SJSA1 (cell line): Measurements from ENCODE around the gene DEAF1. TPM values are rescaled to one million over a fixed set of nuclear protein-coding genes. Genes with fewer than 3 reads are reported as not detected.

Source experiments
- DNase-seq, 2 experiments: peaks; one replicate each; pipeline ENCODE4 v3.0.0-alpha.2; 2015 to 2020; ENCODE audit warnings: low spot score in 2 of 2, low read depth in 1 of 2
- H3K27ac ChIP-seq: fragments of 250-450 bp; sonication (Bioruptor Pico); 2 replicates; pipeline ENCODE4 v1.5.1; 2020; ENCODE audit warnings: mild to moderate bottlenecking, moderate library complexity
- H3K27me3 ChIP-seq: fragments of 250-450 bp; sonication (Bioruptor Pico); replicated peaks from 2 replicates; pipeline ENCODE4 v1.5.1; 2020; ENCODE audit warnings: mild to moderate bottlenecking, moderate library complexity
- H3K36me3 ChIP-seq: fragments of 250-450 bp; sonication (Bioruptor Pico); 2 replicates; pipeline ENCODE4 v1.5.1; 2020; ENCODE audit warnings: mild to moderate bottlenecking
- H3K4me1 ChIP-seq: fragments of 250-450 bp; sonication (Bioruptor Pico); replicated peaks from 2 replicates; pipeline ENCODE4 v1.6.1; 2021; ENCODE audit warnings: mild to moderate bottlenecking
- H3K4me3 ChIP-seq: fragments of 250-450 bp; sonication (Bioruptor Pico); 2 replicates; pipeline ENCODE4 v1.5.1; 2020; ENCODE audit warnings: mild to moderate bottlenecking
- H3K9me3 ChIP-seq: fragments of 250-450 bp; sonication (Bioruptor Pico); replicated peaks from 2 replicates; pipeline ENCODE4 v1.5.1; 2020; ENCODE audit warnings: mild to moderate bottlenecking
- total RNA-seq: library from RNA; depleted of rRNA; stranded (reverse); fragments of >200 nt; shearing (Covaris generic); gene quantifications from 2 replicates; pipeline ENCODE4 v1.2.3, GENCODE V29; 2014

The DEAF1 gene
- total RNA-seq, 1 experiment from 2014 or later, result 8.0 TPM

DNA sequence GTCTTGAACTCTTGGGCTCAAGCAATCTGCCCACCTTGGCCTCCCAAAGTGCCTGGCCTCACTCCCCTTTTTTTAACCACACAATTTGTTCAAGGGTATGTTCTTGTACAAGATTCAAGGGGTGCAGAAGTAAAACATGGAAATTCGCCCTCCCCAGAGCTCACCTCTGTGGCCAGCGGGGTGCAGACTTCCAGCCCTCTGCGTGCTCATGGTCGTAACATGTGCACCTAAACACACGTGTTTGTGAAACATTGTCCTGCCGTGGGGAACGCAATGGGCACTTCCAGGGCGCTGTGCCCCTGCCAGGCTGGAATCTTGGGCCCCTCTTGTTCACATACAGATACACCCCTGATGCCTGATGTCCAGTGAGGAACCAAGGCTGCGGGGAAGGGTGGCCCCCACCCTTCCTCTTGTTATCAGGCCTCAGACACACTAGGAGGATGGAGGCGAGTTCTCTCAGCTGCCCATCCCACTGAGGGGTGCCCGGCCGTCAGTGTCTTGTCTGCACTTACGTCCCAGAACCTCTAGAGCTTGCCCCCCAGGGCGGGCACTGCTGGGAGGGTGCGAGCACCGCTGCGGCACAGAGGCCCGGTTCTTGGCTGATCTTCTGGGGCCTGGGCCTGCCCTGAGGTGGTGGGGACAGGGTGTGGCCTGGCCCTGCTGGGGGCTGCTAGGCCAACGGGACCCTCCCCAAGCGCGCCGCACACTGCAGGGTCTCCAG is 6.9 kb upstream of the DEAF1 start:
- H3K27ac ChIP-seq, result no peak overlapping the region
- no peaks in the 10 kb centered on the region for H3K9me3 ChIP-seq
- no peak for DNase-seq
- H3K4me3 ChIP-seq, result no peak overlapping the region
- H3K36me3 ChIP-seq, result no peaks in the 10 kb centered on the region
- H3K27me3 ChIP-seq, result no peaks in the 10 kb centered on the region
- peaks cover 4% of the 10 kb centered on the region; the same call in 1 of the 2 replicates for H3K4me1 ChIP-seq

DNA sequence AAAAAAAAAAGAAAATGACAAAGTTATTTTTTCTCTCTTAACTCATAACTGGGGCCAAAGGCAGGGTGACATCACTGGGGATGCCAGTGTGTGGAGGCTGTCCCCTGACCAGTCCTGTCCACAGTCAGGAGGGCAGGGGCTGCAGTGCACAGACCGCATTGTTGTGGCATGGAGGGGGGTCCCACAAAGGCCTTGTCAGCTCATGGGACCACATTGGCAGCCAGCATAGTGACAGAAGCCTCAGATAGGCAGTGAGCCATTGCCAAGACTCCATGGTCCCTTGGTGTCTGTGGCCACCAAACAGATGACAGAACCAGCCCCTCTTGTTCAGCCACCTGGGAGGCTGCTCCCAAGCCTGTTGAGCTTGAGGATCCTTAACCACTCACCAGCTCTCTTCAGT is 4.7 kb upstream of the DEAF1 start:
- H3K36me3 ChIP-seq, result no peaks in the 10 kb centered on the region
- no peak overlapping the region for H3K27ac ChIP-seq
- no peaks in the 10 kb centered on the region for H3K9me3 ChIP-seq
- H3K4me3 ChIP-seq, result no peak overlapping the region
- no peaks in the 10 kb centered on the region for H3K27me3 ChIP-seq
- peaks cover 4% of the 10 kb centered on the region; the same call in 1 of the 2 replicates for H3K4me1 ChIP-seq
- no peak for DNase-seq

DNA sequence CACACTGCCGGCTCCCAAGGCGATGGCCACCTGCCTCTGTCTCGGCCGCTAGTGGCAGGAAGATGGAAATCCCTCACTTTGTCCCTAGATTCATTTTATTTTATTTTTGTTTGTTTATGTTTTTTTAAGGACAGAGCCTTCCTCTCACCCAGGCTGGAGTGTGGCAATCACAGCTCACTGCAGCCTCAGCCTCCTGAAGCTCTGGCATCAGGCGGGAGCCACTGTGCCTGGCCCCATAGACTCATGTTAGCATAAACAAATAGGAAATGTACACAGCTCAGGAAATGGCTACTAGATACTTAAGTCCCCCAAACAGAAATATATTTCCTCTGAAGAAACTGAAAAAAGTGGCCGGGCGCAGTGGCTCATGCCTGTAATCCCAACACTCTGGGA is 4.1 kb upstream of the DEAF1 start:
- Histone ChIP-seq H3K4me3 (no peak overlapping the region), H3K27ac (no peak overlapping the region), H3K9me3 (no peaks in the 10 kb centered on the region), H3K27me3 (no peaks in the 10 kb centered on the region), H3K4me1 (peaks cover 7% of the 10 kb centered on the region), H3K36me3 (no peaks in the 10 kb centered on the region)
- no peak for DNase-seq

DNA sequence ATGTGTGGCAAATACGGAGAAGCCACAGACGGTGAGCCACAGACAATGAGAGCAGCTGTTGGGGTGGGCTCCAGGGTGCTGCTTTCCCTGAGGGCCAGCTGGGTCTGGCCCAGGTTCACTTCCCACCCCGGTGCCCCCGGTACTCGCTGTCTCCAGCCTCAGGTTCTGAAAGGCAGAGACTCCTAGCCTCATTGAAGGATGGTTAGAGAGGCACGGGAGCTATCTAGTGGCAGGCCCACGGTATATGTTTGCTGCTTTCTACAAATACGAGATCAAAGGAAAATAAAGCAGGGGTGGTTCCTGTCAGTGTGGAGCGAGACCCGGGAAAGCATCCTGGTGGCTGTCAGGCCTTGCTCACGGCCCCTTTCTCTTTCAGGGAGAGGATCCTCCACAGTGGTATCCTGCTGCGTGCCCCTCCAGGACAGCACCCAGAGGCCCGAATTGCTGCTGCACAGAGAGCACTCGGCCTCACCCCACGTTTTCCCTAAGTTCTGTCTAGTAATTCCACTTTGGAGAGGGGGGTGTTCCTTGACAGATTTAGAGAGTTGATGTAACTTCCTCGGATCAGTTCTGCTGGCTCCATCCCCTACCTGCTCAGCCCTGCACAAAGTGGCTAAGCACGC is 3.6 kb upstream of the DEAF1 start:
- Histone ChIP-seq H3K4me1 (peaks cover 7% of the 10 kb centered on the region), H3K36me3 (no peaks in the 10 kb centered on the region), H3K9me3 (no peaks in the 10 kb centered on the region), H3K27ac (no peak overlapping the region), H3K4me3 (no peak overlapping the region), H3K27me3 (no peaks in the 10 kb centered on the region)
- DNase-seq, result no peak

DNA sequence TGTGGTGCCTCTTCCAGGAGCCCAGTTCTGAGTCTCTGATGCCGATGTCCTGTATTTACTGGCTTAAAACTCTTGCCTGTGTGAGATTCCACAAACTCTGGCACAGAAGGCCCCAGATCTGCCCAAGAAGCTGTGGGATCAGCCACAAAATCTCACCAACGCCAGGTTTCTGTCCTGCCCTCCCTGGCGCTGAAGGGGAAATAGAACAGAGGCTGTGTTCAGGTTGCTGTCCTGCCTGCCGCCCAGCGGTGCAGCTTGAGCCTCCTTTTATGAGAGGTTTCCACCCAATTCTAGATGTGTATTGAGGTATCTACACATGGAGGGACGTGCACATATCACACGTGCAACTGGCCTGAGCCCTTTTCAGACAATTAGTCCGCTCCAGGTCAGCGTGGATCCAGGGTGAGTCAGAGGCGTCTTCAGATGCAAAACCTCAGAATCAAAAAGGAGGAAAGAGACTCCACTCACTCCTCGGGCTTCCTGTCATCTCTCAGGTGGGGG is 2.8 kb upstream of the DEAF1 start:
- DNase-seq, result no peak
- Histone ChIP-seq H3K27ac (no peak overlapping the region), H3K36me3 (no peaks in the 10 kb centered on the region), H3K4me1 (peaks cover 7% of the 10 kb centered on the region), H3K4me3 (no peak overlapping the region), H3K9me3 (no peaks in the 10 kb centered on the region), H3K27me3 (no peaks in the 10 kb centered on the region)

DNA sequence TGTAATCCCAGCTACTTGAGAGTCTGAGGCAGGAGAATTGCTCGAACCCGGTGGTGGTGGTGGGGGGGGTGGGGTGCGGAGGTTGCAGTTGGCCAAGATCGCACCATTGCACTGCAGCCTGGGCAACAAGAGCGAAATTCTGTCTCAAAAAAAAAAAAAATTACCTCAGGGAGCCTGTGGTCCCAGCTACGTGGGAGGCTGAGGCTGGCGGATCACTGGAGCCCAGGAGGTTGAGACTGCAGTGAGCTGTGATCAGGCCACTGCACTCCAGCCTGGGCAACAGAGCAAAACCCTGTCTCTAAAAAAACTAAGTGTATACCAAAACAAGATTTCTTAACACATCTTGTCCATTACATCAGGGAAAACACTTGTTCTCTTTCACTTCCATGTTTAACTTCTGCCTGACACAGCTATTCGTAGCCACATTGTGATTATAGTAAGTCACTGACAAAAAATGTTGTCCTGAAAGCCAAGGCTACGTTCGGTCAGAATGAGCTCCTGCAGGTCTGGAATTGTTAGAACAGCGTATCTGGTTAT is 2.0 kb upstream of the DEAF1 start:
- Histone ChIP-seq H3K4me3 (no peak overlapping the region), H3K9me3 (no peaks in the 10 kb centered on the region), H3K27me3 (no peaks in the 10 kb centered on the region), H3K4me1 (peaks cover 7% of the 10 kb centered on the region), H3K27ac (no peak overlapping the region), H3K36me3 (no peaks in the 10 kb centered on the region)
- no peak for DNase-seq

DNA sequence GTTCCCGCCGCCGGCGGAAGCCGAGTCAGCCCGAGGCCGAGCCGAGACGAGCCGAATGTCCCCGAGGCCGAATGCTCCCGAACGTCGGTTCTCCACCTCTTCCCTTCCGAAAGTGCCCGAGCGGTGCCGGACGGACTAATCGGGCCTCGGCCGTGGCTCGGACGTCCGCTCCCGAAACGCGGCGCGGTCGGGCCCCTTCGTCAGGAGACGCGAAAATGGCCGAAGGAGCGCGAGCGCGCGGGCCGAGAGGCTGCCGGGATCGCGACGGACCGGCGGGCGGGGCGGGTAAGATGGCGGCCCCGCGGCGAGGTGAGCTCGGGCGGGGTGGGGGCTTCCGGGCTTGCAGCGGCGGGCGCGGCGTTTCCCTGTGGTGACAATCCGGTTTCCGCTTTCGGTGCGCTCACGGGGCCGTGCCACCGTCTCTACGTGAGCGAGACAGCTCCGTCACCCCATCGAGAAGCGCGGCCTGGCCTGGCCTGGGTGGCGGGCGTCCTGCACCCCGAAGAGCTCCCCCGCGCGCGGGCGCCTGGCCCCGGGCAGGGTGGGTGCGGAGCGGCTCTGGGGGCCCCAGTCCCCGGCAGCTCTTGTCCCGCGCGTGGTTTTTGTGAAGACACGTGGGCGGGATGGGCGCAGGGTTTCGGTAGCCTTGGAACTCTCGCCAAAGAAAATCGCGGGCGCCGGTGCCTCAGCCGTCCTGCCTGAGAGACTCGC is 671 bp upstream of the DEAF1 start, which contains the start of gene TMEM80:
TSS of gene TMEM80 (plus strand) at position 279 of the 711 bp plus-strand sequence. CDS start at position 291, 12 bp downstream.
- peaks cover 7% of the 10 kb centered on the region for H3K4me1 ChIP-seq
- H3K27me3 ChIP-seq, result no peaks in the 10 kb centered on the region
- peak within 1 kb of the TSS; percentile 61 for H3K4me3 ChIP-seq
- peak; percentile 93 to 94 for DNase-seq
- no peaks in the 10 kb centered on the region for H3K36me3 ChIP-seq
- H3K9me3 ChIP-seq, result no peaks in the 10 kb centered on the region
- H3K27ac ChIP-seq, result peak within 1 kb of the TSS; percentile 97

DNA sequence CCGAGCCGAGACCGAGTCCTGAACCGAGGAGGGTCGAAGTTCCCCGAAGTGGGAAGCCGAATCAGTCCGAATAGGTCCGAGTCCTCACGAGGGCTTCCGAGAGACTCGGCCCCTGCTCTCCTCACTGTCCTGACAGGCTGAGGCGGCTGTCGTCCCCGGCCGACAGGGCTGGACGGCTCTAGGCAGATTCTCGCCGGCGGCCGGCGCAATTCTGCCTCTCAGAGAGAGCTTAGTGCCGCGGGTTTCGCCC is 191 bp upstream of the DEAF1 start:
- H3K4me1 ChIP-seq, result peaks cover 7% of the 10 kb centered on the region
- no peaks in the 10 kb centered on the region for H3K36me3 ChIP-seq
- peak overlapping the region; percentile 61 for H3K4me3 ChIP-seq
- peak overlapping the region; percentile 97 for H3K27ac ChIP-seq
- no peaks in the 10 kb centered on the region for H3K9me3 ChIP-seq
- peak in 1 of 2 experiments; percentile 92 for DNase-seq
- no peaks in the 10 kb centered on the region for H3K27me3 ChIP-seq

DNA sequence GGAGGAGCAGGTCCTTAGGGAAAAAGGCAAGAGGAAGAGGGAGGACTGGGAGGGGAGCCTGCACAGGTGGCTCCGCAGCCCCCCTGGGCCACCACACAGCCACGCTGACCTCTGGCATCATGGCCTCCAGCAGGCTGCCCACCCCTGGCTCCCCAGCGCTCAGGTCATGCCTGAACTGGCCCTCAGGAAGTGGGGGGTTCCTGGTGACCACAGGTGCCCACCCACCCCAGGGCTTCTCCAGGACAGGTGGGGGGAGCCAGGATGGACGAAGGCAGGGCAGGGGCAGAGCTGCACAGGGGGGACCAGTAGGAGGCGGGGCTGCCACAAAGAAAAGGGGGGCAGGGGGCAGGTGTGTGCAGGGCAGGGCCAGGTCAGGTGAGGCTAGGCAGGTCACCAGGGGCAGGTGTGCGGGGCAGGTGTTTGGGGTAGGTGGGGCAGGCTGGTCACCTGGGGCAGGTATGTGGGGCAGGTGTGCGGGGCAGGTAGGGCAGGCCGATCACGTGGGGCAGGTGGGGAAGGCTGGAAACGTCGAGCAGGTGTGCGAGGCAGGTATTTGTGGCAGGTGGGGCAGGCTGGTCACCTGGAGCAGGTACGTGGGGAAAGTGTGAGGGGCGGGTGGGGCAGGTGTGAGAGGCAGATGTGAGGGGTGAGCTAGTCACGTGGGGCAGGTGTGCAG is 997 bp downstream of the DEAF1 start:
- Histone ChIP-seq H3K27ac (no peak overlapping the region), H3K36me3 (no peaks in the 10 kb centered on the region), H3K4me1 (peaks cover 7% of the 10 kb centered on the region), H3K9me3 (no peaks in the 10 kb centered on the region), H3K27me3 (no peaks in the 10 kb centered on the region), H3K4me3 (peak overlapping the region; percentile 61)
- DNase-seq, result no peak

DNA sequence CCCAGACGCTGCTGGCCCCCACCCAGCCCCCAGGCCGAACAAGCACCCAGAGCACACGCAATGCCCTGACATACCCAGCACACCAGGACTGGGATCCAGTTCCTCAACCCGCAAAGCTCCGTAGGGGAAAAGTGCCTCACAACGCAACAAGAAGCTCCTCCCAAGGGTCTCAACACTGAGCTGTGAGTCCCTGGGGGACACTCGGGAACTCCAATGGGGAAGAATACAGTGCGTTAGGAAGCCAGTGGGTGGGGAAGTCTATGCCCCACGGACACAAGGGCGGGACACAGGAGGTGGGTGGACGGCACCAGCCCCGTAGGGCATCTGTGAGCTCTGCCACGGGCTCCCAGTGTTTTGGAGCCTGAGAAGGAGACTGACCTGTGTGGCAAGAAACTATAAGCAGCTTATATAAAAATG is 1.6 kb downstream of the DEAF1 start:
- no peaks in the 10 kb centered on the region for H3K27me3 ChIP-seq
- peaks cover 7% of the 10 kb centered on the region for H3K4me1 ChIP-seq
- no peak overlapping the region for H3K27ac ChIP-seq
- H3K9me3 ChIP-seq, result no peaks in the 10 kb centered on the region
- H3K4me3 ChIP-seq, result no peak overlapping the region
- DNase-seq, result no peak
- no peaks in the 10 kb centered on the region for H3K36me3 ChIP-seq

DNA sequence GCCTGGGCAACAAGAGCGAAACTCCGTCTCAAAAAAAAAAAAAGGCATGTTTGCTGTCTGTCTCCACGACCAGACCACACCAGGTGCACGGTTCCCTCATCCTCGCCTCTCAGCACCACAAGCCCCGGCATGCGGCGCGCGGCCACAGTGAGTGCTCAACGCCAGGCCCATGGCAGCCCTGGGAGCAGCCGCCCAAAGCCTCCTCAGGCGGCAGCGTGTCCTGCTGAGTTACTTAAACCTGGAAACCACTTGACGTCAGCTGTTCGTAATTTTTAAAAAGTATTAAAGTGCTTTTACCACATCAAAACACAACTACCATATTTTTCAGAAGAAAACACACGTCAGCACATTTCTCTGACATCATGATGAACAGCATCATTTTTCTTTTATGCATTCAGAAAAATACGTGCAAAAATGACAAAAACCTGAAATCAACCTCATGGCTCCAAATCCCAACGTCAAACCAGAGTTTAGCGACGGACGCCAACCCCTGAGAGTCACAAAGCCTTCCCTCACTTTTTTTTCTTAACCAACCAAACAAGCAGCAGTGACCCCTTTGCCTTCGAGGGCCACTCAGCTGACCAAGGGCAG is 2.1 kb downstream of the DEAF1 start:
- Histone ChIP-seq H3K27me3 (no peaks in the 10 kb centered on the region), H3K27ac (no peak overlapping the region), H3K36me3 (no peaks in the 10 kb centered on the region), H3K4me3 (no peak overlapping the region), H3K4me1 (peaks cover 7% of the 10 kb centered on the region), H3K9me3 (no peaks in the 10 kb centered on the region)
- DNase-seq, result no peak

DNA sequence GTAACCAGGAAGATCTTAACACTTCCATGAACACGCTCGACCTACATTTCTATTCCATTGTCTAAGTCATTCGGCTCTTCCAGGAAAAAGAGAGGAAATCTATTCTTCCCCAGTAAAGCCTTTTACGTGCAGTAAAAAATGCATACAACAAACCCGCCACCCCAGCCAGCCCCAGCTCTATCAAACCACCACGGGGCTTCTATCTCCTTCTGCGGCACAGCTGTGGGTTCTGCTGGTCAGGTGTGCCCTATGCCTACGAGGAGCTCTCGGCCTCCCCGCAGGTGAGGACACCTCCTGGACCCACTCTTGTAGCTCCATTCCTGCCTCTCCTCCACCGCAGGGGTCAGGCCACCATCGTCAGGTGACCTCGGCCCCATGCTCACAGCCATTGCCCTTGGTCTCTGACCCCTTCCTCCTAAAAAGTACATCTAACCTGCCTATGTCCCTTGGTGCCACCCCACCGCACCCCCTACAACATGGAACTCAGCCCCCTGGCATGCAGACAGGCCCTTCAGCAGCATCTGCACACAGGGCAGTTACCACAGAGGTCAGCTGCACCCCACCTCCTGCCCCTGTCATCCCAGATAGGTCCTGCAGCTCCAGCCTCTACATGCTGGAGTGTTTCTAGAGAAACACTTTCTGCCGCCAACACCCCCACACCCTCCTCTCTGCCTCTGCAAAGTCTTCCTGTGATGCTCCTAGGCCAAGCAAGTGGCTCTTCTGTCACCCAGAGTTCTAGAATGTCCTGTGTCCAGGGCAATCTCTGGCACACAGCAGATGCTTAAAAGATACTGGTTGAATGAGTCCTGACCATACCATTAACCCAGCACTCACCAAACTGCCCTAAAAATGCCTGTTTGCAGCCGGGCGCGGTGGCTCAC is 3.1 kb downstream of the DEAF1 start:
- H3K27ac ChIP-seq, result no peak overlapping the region
- no peak overlapping the region for H3K4me3 ChIP-seq
- no peaks in the 10 kb centered on the region for H3K36me3 ChIP-seq
- peaks cover 4% of the 10 kb centered on the region for H3K4me1 ChIP-seq
- DNase-seq, result no peak
- H3K9me3 ChIP-seq, result no peaks in the 10 kb centered on the region
- H3K27me3 ChIP-seq, result no peaks in the 10 kb centered on the region
